NCI-H446 (cell line): Measurements from ENCODE around the gene TNNC1.

Experiments
- DNase-seq, 2 experiments: peaks; one replicate each; lab custom pipeline; 2025; lab: John Stamatoyannopoulos, UW

The TNNC1 gene

GRCh38 chr3:52401551-52401950 lies 52.3 kb downstream of the TNNC1 start:
- no peak for DNase-seq
